Measurements from ENCODE around the gene MS4A8. TPM values are rescaled to one million over a fixed set of nuclear protein-coding genes. Genes with fewer than 3 reads are reported as not detected.

The MS4A8 gene
- total RNA-seq, 1 donor from 2014 or later: not detected

- Mint-ChIP-seq H3K27me3 (ENCODE audit: low read depth) (peaks cover 16% of the 10 kb centered on the region), H3K27ac (ENCODE audit: unreplicated experiment) (no peak overlapping the region), H3K4me3 (no peak overlapping the region), H3K4me1 (no peaks in the 10 kb centered on the region), H3K9me3 (peaks cover 3% of the 10 kb centered on the region), H3K36me3 (ENCODE audit: low read depth) (no peaks in the 10 kb centered on the region)
- DNase-seq (ENCODE audit: low read depth, low spot score): no peak
- TF ChIP-seq CTCF (conservative IDR thresholded peaks at IDR 0.05): no peak
Measured at GRCh38 chr11:60717956-60718355, 18.5 kb downstream of the MS4A8 start.

DNA sequence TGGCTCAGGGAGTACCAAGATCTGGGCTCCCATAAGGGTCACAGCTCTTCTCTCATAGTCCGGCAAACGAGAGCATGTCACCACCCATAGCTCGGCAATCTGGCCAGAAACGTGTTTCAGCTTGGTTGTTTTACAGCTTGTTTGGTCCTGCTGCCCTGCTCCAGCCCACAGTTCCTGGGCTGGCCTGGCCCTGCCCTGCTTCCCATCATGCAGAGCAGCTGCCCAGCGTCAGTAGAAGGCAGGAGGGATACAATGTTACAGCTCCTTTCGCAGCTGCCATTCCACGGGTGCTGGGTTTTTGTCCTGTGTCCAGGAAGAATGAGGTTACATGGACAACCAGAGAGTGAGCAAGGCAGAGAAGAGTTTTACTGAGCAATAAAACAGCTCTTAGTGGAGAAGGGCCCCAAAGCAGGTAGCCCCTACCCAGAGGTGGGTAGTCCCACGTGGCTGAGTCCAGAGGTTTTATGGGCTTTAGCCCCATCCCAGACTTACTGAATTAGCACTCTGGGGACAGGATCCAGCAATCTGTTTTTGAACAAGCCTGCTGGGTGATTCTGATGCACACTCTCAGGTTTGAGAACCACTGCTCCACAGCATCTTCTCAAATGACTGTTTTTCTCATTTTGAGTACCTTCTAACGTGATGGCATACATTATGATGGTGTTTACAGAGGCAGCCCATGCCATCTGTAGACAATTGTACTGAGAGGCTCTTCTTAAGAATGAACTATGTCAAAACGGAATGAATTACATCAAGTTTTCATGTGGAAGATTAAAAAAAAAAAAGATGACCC, 19.3 kb downstream of the MS4A8 start:
- H3K27me3 Mint-ChIP-seq (ENCODE audit: low read depth): peaks cover 18% of the 10 kb centered on the region
- no peak overlapping the region for H3K4me3 Mint-ChIP-seq
- no peak overlapping the region for H3K27ac Mint-ChIP-seq (ENCODE audit: unreplicated experiment)
- H3K36me3 Mint-ChIP-seq (ENCODE audit: low read depth): no peaks in the 10 kb centered on the region
- H3K9me3 Mint-ChIP-seq: peaks cover 3% of the 10 kb centered on the region
- DNase-seq (ENCODE audit: low read depth, low spot score): no peak
- TF ChIP-seq CTCF (conservative IDR thresholded peaks at IDR 0.05): no peak
- H3K4me1 Mint-ChIP-seq: no peaks in the 10 kb centered on the region

GRCh38 chr11:60719391-60719790, 20.0 kb downstream of the MS4A8 start:
- H3K9me3 Mint-ChIP-seq: peaks cover 3% of the 10 kb centered on the region
- H3K4me1 Mint-ChIP-seq: no peaks in the 10 kb centered on the region
- no peak overlapping the region for H3K27ac Mint-ChIP-seq (ENCODE audit: unreplicated experiment)
- H3K27me3 Mint-ChIP-seq (ENCODE audit: low read depth): peaks cover 23% of the 10 kb centered on the region
- DNase-seq (ENCODE audit: low read depth, low spot score): no peak
- no peak overlapping the region for H3K4me3 Mint-ChIP-seq
- no peaks in the 10 kb centered on the region for H3K36me3 Mint-ChIP-seq (ENCODE audit: low read depth)
- no peak for TF ChIP-seq CTCF (conservative IDR thresholded peaks at IDR 0.05)

DNA sequence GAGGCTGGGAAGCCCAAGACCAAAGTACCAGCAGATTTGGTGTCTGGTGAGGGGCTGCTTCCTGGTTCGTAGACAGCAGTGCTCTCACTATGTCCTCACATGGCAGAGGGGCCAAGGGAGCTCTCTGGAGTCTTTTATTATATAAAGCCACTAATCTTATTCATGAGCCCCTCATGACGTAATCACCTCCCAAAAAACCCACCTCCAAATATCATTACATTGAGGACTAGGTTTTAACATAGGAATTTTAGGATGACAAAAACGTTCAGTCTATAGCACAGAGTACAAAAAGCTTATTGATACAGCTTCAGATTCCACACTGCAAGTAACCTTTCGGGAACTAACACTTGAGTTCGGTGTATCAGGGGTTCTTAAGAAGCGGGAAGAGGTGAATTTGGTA, 21.0 kb downstream of the MS4A8 start:
- no peaks in the 10 kb centered on the region for H3K36me3 Mint-ChIP-seq (ENCODE audit: low read depth)

DNA sequence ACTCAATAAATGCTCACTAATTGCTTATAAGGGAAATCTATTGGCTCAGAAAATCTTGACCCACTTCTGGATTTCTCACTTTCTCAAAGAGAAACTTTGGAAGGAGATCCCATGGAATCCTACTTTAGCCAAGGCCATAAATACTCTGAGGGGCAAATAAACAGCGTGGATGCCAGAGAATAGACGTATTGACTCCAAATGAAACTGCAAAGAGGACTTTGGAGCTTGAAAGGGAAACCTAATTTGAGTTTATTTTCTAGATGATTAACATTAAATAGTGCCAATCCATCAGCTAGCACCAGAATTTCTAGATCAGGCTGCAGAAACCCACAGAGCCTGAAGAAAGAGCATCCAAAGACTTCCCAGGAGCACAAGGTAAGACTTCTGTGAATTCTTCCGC, 25.0 kb downstream of the MS4A8 start, which contains the start of gene MS4A18:
TSS of gene MS4A18 (plus strand) at position 301 of the 400 bp plus-strand sequence.
- Mint-ChIP-seq H3K27ac (ENCODE audit: unreplicated experiment) (no peak within 1 kb of the TSS), H3K36me3 (ENCODE audit: low read depth) (no peaks in the 10 kb centered on the region), H3K27me3 (ENCODE audit: low read depth) (peaks cover 37% of the 10 kb centered on the region), H3K4me3 (no peak within 1 kb of the TSS), H3K9me3 (no peaks in the 10 kb centered on the region), H3K4me1 (no peaks in the 10 kb centered on the region)
- DNase-seq (ENCODE audit: low read depth, low spot score): no peak
- TF ChIP-seq CTCF (conservative IDR thresholded peaks at IDR 0.05): no peak

More for the DNA sequence above, 21.0 kb downstream of the MS4A8 start:
- DNase-seq (ENCODE audit: low read depth, low spot score): no peak
- Mint-ChIP-seq H3K27me3 (ENCODE audit: low read depth) (peaks cover 25% of the 10 kb centered on the region), H3K27ac (ENCODE audit: unreplicated experiment) (no peak overlapping the region), H3K4me1 (no peaks in the 10 kb centered on the region), H3K4me3 (no peak overlapping the region), H3K9me3 (peaks cover 3% of the 10 kb centered on the region)
- no peak for TF ChIP-seq CTCF (conservative IDR thresholded peaks at IDR 0.05)

All from neural crest cell (in vitro differentiated cells).